Measurements from ENCODE around the gene CFAP97D1. TPM values are rescaled to one million over a fixed set of nuclear protein-coding genes. Genes with fewer than 3 reads are reported as not detected.

The CFAP97D1 gene
- total RNA-seq, 1 donor from 2014 or later: not detected

DNA sequence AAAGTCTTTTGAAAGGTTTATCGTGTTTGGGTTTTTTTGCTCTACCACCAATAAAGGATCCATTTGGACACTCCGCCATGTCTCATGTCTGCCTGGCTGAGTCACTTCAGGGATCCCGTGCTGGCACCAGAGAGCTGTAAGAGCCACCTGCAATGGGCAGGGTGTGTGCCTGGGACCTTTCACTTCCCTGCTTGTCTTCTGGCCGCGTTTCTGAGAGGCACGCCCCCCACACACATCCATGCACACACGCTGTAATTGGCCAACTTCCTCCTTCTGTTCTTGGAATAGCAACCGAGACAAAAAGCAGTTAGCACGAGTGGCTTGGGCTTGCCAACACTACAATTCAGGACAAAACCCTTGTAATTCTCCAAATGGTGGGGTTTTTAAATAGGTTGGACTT is 11.9 kb upstream of the CFAP97D1 start:
- Histone ChIP-seq H3K36me3 (ENCODE audit: control insufficient read depth, insufficient read depth, low read length) (peaks cover 11% of the 10 kb centered on the region), H3K27me3 (ENCODE audit: control insufficient read depth, insufficient read depth, low read length) (no peaks in the 10 kb centered on the region), H3K4me3 (ENCODE audit: low read depth, low read length) (no peak overlapping the region)
- TF ChIP-seq, protein P1, sequence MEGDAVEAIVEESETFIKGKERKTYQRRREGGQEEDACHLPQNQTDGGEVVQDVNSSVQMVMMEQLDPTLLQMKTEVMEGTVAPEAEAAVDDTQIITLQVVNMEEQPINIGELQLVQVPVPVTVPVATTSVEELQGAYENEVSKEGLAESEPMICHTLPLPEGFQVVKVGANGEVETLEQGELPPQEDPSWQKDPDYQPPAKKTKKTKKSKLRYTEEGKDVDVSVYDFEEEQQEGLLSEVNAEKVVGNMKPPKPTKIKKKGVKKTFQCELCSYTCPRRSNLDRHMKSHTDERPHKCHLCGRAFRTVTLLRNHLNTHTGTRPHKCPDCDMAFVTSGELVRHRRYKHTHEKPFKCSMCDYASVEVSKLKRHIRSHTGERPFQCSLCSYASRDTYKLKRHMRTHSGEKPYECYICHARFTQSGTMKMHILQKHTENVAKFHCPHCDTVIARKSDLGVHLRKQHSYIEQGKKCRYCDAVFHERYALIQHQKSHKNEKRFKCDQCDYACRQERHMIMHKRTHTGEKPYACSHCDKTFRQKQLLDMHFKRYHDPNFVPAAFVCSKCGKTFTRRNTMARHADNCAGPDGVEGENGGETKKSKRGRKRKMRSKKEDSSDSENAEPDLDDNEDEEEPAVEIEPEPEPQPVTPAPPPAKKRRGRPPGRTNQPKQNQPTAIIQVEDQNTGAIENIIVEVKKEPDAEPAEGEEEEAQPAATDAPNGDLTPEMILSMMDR (IDR thresholded peaks at IDR 0.05; ENCODE audit: insufficient read depth, low read length, severe bottlenecking): no peak
- FAIRE-seq (no peak), DNase-seq (ENCODE audit: low read depth) (no peak)

DNA sequence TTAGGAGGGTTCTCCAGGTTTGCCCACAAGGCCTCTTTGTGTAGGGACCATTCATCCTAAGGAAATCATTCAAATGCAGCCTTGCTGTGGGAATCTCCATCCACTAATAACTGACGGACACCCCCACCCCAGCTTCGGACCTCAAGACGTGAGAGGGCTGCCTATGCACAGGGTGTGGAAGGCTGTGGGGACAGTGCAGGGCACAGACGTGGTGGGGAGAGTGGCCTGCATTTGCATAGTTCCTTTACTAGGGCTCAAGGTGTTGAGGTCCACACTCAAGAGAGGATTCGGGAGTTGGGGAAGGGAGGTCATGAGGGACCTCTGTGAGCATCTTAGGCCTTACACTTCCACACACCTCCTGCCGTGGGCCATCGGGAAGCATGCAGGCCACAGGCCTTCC is 11.3 kb upstream of the CFAP97D1 start:
- Histone ChIP-seq H3K36me3 (ENCODE audit: control insufficient read depth, insufficient read depth, low read length) (peaks cover 12% of the 10 kb centered on the region), H3K4me3 (ENCODE audit: low read depth, low read length) (no peak overlapping the region), H3K27me3 (ENCODE audit: control insufficient read depth, insufficient read depth, low read length) (no peaks in the 10 kb centered on the region)
- TF ChIP-seq, protein P1 (IDR thresholded peaks at IDR 0.05; ENCODE audit: insufficient read depth, low read length, severe bottlenecking): no peak
- no peak for DNase-seq (ENCODE audit: low read depth)
- no peak for FAIRE-seq

DNA sequence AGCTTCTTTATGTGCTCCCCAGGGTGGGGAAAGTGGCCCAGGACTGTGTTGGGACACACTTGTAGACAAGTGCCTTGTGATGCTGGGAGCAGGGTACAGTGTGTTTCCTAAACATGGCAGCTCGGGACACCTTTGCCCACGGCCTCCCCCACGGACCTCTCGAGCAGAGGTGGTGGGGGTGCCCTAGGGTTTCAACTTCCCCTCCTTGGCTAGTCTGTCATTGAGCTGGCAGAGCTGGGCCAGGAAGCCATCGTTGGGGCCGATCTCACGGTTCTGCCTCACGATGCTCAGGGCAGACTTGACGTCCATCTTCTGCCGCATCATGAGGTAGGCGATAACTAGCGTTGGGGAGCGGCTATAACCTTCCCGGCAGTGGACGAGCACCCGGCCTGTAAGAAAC is 10.8 kb upstream of the CFAP97D1 start:
- TF ChIP-seq, protein P1 (IDR thresholded peaks at IDR 0.05; ENCODE audit: insufficient read depth, low read length, severe bottlenecking): no peak
- DNase-seq (ENCODE audit: low read depth) (no peak), FAIRE-seq (no peak)
- Histone ChIP-seq H3K4me3 (ENCODE audit: low read depth, low read length) (no peak overlapping the region), H3K36me3 (ENCODE audit: control insufficient read depth, insufficient read depth, low read length) (peaks cover 17% of the 10 kb centered on the region), H3K27me3 (ENCODE audit: control insufficient read depth, insufficient read depth, low read length) (no peaks in the 10 kb centered on the region)

DNA sequence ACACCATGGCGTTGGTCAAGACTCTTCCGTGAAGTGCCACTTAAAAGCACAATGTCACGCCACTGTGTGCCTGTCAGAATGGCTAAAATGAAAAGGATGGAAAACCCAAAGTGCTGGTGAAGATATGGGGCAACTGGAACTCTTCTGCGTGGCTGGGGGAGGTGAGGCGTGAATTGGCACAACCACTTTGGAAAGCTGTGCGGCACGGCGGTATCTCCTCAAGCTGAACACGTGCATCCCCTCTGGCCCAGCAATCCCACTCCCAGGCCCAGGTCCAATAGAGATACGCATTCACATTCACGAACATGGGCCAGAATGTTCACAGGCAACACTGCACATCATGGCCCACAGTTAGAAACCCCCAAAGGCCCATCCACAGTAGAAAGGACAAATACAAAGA is 10.4 kb upstream of the CFAP97D1 start:
- DNase-seq (ENCODE audit: low read depth) (no peak), FAIRE-seq (peak; percentile 18)
- peaks cover 21% of the 10 kb centered on the region for H3K36me3 ChIP-seq (ENCODE audit: control insufficient read depth, insufficient read depth, low read length)
- TF ChIP-seq, protein P1 (IDR thresholded peaks at IDR 0.05; ENCODE audit: insufficient read depth, low read length, severe bottlenecking): no peak
- H3K4me3 ChIP-seq (ENCODE audit: low read depth, low read length): no peak overlapping the region
- H3K27me3 ChIP-seq (ENCODE audit: control insufficient read depth, insufficient read depth, low read length): no peaks in the 10 kb centered on the region

DNA sequence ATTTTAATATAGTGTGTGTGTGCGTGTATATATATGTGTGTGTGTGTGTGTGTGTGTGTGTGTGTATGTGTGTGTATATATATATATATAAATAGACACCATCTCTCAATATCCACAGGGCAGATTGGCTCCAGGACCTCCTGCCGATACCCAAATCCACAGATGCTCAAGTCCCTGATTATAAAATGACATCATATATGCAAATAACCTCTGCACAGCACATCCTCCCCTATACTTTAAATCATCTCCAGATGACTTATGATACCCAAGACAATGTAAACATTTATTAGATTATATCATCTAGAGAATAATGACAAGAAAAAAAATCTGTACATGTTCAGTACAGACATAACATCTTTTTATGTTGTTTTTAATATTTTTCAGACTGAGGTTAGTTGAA is 9.3 kb upstream of the CFAP97D1 start:
- DNase-seq (ENCODE audit: low read depth) (no peak), FAIRE-seq (no peak)
- TF ChIP-seq, protein P1 (IDR thresholded peaks at IDR 0.05; ENCODE audit: insufficient read depth, low read length, severe bottlenecking): no peak
- Histone ChIP-seq H3K4me3 (ENCODE audit: low read depth, low read length) (no peak overlapping the region), H3K27me3 (ENCODE audit: control insufficient read depth, insufficient read depth, low read length) (no peaks in the 10 kb centered on the region), H3K36me3 (ENCODE audit: control insufficient read depth, insufficient read depth, low read length) (peaks cover 23% of the 10 kb centered on the region)

DNA sequence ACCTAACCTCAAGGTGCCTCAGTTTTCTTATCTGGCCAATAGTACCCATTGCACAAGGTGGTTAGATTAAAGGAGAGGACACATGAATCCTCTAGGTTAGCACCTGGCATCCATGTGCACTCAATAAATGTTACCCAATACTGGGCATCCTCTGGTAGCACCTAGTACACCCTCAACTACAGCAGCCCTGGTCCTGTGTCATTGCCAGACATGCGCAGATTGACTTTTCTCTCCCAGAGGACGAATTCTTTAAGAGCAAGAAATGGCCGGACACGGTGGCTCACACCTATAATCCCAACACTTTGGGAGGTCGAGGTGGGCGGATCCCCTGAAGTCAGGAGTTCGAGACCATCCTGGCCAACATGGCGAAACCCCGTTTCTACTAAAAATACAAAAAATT is 8.8 kb upstream of the CFAP97D1 start:
- Histone ChIP-seq H3K27me3 (ENCODE audit: control insufficient read depth, insufficient read depth, low read length) (no peaks in the 10 kb centered on the region), H3K4me3 (ENCODE audit: low read depth, low read length) (no peak overlapping the region), H3K36me3 (ENCODE audit: control insufficient read depth, insufficient read depth, low read length) (peaks cover 23% of the 10 kb centered on the region)
- FAIRE-seq (peak; percentile 76), DNase-seq (ENCODE audit: low read depth) (no peak)
- TF ChIP-seq, protein P1 (IDR thresholded peaks at IDR 0.05; ENCODE audit: insufficient read depth, low read length, severe bottlenecking): no peak

Measured in bronchial epithelial cell (primary cell).